A549 (cell line): Measurements from ENCODE around the gene GLIS1.

Source experiments
- BHLHE40 ChIP-seq: IDR thresholded peaks from 2 replicates; pipeline ENCODE4 v1.6.1; 2012; ENCODE audit warnings: low read depth, low read length, inconsistent platforms
- ESRRA ChIP-seq: fragments of 150-350 bp; IDR thresholded peaks from 2 replicates; pipeline ENCODE4 v1.6.1; 2014; ENCODE audit warnings: mild to moderate bottlenecking, low read length, borderline replicate concordance
- HOXB5 ChIP-seq: fragments of 250-450 bp; sonication (Bioruptor Pico); IDR thresholded peaks from 2 replicates; pipeline ENCODE4 v1.5.0; 2020; ENCODE audit warnings: mild to moderate bottlenecking, moderate library complexity
- MAFK ChIP-seq: fragments of 450-650 bp; IDR thresholded peaks from 2 replicates; pipeline ENCODE4 v1.6.1; 2014; ENCODE audit not compliant: partially characterized antibody
- MAZ ChIP-seq: fragments of 150-350 bp; IDR thresholded peaks from 2 replicates; pipeline ENCODE4 v1.6.1; 2014; ENCODE audit warnings: antibody characterized with exemption, low read depth, low read length, borderline replicate concordance
- POLR2A ChIP-seq: IDR thresholded peaks from 2 replicates; pipeline ENCODE4 v1.6.1; 2012; ENCODE audit warnings: mild to moderate bottlenecking, low read length
- RAD21 ChIP-seq, 2 experiments: fragments of >200 bp in 1 of 2; sonication (Bioruptor Twin) in 1 of 2; formaldehyde crosslinking in 1 of 2; IDR thresholded peaks in 1 of 2; conservative IDR thresholded peaks in 1 of 2; 2 replicates in 1 of 2; 3 replicates in 1 of 2; pipeline ENCODE4 v1.6.1; 2012 to 2018; ENCODE audit warnings: inconsistent platforms in 1 of 2
- RFX5 ChIP-seq: fragments of 450-650 bp; IDR thresholded peaks from 2 replicates; pipeline ENCODE4 v1.7.1; 2014; ENCODE audit warnings: antibody characterized with exemption, mild to moderate bottlenecking, moderate library complexity
- RNF2 ChIP-seq: fragments of 200-600 bp; sonication (generic); IDR thresholded peaks from 2 replicates; pipeline ENCODE4 v1.6.1; 2016; ENCODE audit warnings: low read depth, mild to moderate bottlenecking, antibody characterized with exemption, moderate library complexity, borderline replicate concordance
- TF ChIP-seq, protein P1 (sequence below): fragments of >200 bp; sonication (Bioruptor Twin); formaldehyde crosslinking; IDR thresholded peaks from 3 replicates; pipeline ENCODE4 v1.5.1; 2016
- TF ChIP-seq, protein P2 (sequence below): fragments of 200-600 bp; sonication (generic); IDR thresholded peaks from 2 replicates; pipeline ENCODE4 v1.6.1; 2016; ENCODE audit warnings: antibody characterized with exemption, mild to moderate bottlenecking, moderate library complexity
- TF ChIP-seq, protein P3 (sequence below): fragments of 250-450 bp; sonication (Bioruptor Pico); IDR thresholded peaks from 2 replicates; pipeline ENCODE4 v1.5.0; 2021; ENCODE audit warnings: mild to moderate bottlenecking, moderate library complexity, borderline replicate concordance
- TF ChIP-seq, protein P4 (sequence below): fragments of 150-350 bp; IDR thresholded peaks from 2 replicates; pipeline ENCODE4 v1.6.1; 2014; ENCODE audit warnings: low read depth, mild to moderate bottlenecking, low read length

DNA sequence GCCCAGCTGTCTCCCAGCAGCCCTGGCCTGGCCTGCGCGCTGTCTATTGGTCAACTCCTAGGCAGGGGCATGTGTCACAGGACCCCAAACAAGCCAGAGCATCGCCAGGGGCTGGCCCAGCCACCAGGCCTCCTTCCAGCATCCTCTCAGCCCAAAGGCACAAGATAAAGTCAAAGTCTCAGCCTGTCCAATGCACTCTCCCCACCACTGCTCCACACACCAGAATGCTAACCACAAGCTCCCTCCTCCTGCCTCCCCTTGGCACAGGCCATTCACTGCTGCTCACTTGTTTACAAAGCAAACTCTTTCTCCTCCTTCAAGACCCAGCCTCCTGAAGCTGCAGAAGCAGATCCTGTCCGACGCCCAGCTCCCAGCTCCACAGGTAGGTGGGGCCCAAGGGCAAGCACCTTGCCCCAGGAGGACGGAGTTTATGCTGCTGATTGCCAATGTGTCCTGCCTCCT, 146.4 kb downstream of the GLIS1 start:
- TF ChIP-seq, protein P1, sequence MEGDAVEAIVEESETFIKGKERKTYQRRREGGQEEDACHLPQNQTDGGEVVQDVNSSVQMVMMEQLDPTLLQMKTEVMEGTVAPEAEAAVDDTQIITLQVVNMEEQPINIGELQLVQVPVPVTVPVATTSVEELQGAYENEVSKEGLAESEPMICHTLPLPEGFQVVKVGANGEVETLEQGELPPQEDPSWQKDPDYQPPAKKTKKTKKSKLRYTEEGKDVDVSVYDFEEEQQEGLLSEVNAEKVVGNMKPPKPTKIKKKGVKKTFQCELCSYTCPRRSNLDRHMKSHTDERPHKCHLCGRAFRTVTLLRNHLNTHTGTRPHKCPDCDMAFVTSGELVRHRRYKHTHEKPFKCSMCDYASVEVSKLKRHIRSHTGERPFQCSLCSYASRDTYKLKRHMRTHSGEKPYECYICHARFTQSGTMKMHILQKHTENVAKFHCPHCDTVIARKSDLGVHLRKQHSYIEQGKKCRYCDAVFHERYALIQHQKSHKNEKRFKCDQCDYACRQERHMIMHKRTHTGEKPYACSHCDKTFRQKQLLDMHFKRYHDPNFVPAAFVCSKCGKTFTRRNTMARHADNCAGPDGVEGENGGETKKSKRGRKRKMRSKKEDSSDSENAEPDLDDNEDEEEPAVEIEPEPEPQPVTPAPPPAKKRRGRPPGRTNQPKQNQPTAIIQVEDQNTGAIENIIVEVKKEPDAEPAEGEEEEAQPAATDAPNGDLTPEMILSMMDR: no peak
- TF ChIP-seq, protein P2, sequence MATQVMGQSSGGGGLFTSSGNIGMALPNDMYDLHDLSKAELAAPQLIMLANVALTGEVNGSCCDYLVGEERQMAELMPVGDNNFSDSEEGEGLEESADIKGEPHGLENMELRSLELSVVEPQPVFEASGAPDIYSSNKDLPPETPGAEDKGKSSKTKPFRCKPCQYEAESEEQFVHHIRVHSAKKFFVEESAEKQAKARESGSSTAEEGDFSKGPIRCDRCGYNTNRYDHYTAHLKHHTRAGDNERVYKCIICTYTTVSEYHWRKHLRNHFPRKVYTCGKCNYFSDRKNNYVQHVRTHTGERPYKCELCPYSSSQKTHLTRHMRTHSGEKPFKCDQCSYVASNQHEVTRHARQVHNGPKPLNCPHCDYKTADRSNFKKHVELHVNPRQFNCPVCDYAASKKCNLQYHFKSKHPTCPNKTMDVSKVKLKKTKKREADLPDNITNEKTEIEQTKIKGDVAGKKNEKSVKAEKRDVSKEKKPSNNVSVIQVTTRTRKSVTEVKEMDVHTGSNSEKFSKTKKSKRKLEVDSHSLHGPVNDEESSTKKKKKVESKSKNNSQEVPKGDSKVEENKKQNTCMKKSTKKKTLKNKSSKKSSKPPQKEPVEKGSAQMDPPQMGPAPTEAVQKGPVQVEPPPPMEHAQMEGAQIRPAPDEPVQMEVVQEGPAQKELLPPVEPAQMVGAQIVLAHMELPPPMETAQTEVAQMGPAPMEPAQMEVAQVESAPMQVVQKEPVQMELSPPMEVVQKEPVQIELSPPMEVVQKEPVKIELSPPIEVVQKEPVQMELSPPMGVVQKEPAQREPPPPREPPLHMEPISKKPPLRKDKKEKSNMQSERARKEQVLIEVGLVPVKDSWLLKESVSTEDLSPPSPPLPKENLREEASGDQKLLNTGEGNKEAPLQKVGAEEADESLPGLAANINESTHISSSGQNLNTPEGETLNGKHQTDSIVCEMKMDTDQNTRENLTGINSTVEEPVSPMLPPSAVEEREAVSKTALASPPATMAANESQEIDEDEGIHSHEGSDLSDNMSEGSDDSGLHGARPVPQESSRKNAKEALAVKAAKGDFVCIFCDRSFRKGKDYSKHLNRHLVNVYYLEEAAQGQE: no peak
- no peak for TF ChIP-seq ESRRA
- TF ChIP-seq, protein P3, sequence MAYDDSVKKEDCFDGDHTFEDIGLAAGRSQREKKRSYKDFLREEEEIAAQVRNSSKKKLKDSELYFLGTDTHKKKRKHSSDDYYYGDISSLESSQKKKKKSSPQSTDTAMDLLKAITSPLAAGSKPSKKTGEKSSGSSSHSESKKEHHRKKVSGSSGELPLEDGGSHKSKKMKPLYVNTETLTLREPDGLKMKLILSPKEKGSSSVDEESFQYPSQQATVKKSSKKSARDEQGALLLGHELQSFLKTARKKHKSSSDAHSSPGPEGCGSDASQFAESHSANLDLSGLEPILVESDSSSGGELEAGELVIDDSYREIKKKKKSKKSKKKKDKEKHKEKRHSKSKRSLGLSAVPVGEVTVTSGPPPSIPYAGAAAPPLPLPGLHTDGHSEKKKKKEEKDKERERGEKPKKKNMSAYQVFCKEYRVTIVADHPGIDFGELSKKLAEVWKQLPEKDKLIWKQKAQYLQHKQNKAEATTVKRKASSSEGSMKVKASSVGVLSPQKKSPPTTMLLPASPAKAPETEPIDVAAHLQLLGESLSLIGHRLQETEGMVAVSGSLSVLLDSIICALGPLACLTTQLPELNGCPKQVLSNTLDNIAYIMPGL (CRISPR knock-in tag): no peak
- no peak for TF ChIP-seq BHLHE40
- no peak for TF ChIP-seq MAFK
- no peak for TF ChIP-seq RAD21 (conservative IDR thresholded peaks at IDR 0.05 in 1 of 2, IDR thresholded peaks at IDR 0.05 in 1 of 2)
- no peak for TF ChIP-seq RFX5
- no peak for TF ChIP-seq MAZ
- TF ChIP-seq POLR2A: no peak
- no peak for TF ChIP-seq HOXB5 (CRISPR knock-in tag)
- TF ChIP-seq, protein P4, sequence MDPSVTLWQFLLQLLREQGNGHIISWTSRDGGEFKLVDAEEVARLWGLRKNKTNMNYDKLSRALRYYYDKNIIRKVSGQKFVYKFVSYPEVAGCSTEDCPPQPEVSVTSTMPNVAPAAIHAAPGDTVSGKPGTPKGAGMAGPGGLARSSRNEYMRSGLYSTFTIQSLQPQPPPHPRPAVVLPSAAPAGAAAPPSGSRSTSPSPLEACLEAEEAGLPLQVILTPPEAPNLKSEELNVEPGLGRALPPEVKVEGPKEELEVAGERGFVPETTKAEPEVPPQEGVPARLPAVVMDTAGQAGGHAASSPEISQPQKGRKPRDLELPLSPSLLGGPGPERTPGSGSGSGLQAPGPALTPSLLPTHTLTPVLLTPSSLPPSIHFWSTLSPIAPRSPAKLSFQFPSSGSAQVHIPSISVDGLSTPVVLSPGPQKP: no peak
- no peak for TF ChIP-seq RNF2
